Fibroblast of lung (primary cell): ENCODE measurements around the gene NAV3. TPM values are rescaled to one million over a fixed set of nuclear protein-coding genes. Genes with fewer than 3 reads are reported as not detected.

Experiments
- DNase-seq, 2 donors: peaks; one replicate each; pipeline versions ENCODE4 v3.0.0 to v3.0.0-alpha.2; 2010; ENCODE audit warnings: low read depth in 2 of 2
- H2AFZ ChIP-seq: 2 replicates; pipeline ENCODE4 v1.5.1; 2012; ENCODE audit warnings: low read length, control low read depth, inconsistent platforms
- H3K27ac ChIP-seq: 2 replicates; pipeline ENCODE4 v1.5.1; 2011; ENCODE audit warnings: low read length, control low read depth; ENCODE audit not compliant: insufficient read depth
- H3K27me3 ChIP-seq: 2 replicates; pipeline ENCODE4 v1.5.1; 2011; ENCODE audit warnings: mild to moderate bottlenecking, low read length; ENCODE audit not compliant: control insufficient read depth, insufficient read depth
- H3K36me3 ChIP-seq: 2 replicates; pipeline ENCODE4 v1.5.1; 2011; ENCODE audit warnings: low read length; ENCODE audit not compliant: control insufficient read depth, insufficient read depth
- H3K4me1 ChIP-seq: 2 replicates; pipeline ENCODE4 v1.5.1; 2011; ENCODE audit warnings: low read length; ENCODE audit not compliant: control insufficient read depth, insufficient read depth; ENCODE audit errors: extremely low read depth
- H3K4me2 ChIP-seq: 2 replicates; pipeline ENCODE4 v1.5.1; 2011; ENCODE audit warnings: low read length, control low read depth; ENCODE audit not compliant: insufficient read depth; ENCODE audit errors: extremely low read depth
- H3K4me3 ChIP-seq, 4 experiments: fragments of 200-600 bp in 1 of 4; sonication (generic) in 1 of 4; replicated peaks in 1 of 4; 2 replicates each; pipeline ENCODE4 v1.5.1; 2011 to 2016; ENCODE audit warnings: low read length in 4 of 4, low read depth in 3 of 4, mild to moderate bottlenecking in 3 of 4, control low read depth in 2 of 4, inconsistent platforms in 1 of 4, mixed read lengths in 1 of 4; ENCODE audit not compliant: insufficient read depth in 1 of 4; ENCODE audit errors: control extremely low read depth in 1 of 4
- H3K79me2 ChIP-seq: 2 replicates; pipeline ENCODE4 v1.5.1; 2012; ENCODE audit warnings: mild to moderate bottlenecking, low read length, inconsistent platforms; ENCODE audit not compliant: control insufficient read depth, insufficient read depth
- H3K9ac ChIP-seq: 2 replicates; pipeline ENCODE4 v1.5.1; 2011; ENCODE audit warnings: mild to moderate bottlenecking, low read length, control low read depth; ENCODE audit not compliant: insufficient read depth
- H3K9me3 ChIP-seq: 2 replicates; pipeline ENCODE4 v1.5.1; 2012; ENCODE audit warnings: low read depth, low read length; ENCODE audit not compliant: control insufficient read depth, insufficient read depth
- H4K20me1 ChIP-seq: 2 replicates; pipeline ENCODE4 v1.5.1; 2011; ENCODE audit warnings: low read length; ENCODE audit not compliant: control insufficient read depth, insufficient read depth; ENCODE audit errors: extremely low read depth
- CTCF ChIP-seq, 2 donors: IDR thresholded peaks in 1 of 2; conservative IDR thresholded peaks in 1 of 2; 1 replicate in 1 of 2; 2 replicates in 1 of 2; pipeline ENCODE4 v1.5.1; 2011 to 2012; ENCODE audit warnings: low read length in 2 of 2, control low read depth in 1 of 2, inconsistent platforms in 1 of 2, low read depth in 1 of 2, mild to moderate bottlenecking in 1 of 2
- EZH2 ChIP-seq: IDR thresholded peaks from 2 replicates; pipeline ENCODE4 v1.5.1; 2012; ENCODE audit warnings: low read length, control low read depth, mild to moderate bottlenecking; ENCODE audit errors: missing control alignments
- polyA plus RNA-seq, 2 donors: library from polyadenylated mRNA; depleted of rRNA in 1 of 2; stranded (reverse) in 1 of 2; unstranded in 1 of 2; fragments of >200 nt; gene quantifications; 2 replicates each; pipeline ENCODE4 v1.2.1, GENCODE V29; 2011 to 2012; ENCODE audit warnings: missing spikeins in 1 of 2
- total RNA-seq: library from RNA; depleted of rRNA; stranded (reverse); fragments of >200 nt; gene quantifications from 2 replicates; pipeline ENCODE4 v1.2.1, GENCODE V29; 2014

The NAV3 gene
- total and polyA plus RNA-seq, 2 donors (not counting 1 experiment from before 2014, with no cell fraction given): 30.8 to 60.6 TPM

GRCh38 chr12:78121969-78122610 is 291.4 kb downstream of the NAV3 start:
- no peaks in the 10 kb centered on the region for H3K27me3 ChIP-seq
- H2AFZ ChIP-seq: no peak overlapping the region
- no peaks in the 10 kb centered on the region for H3K79me2 ChIP-seq
- H3K4me3 ChIP-seq: no peak overlapping the region
- H3K4me2 ChIP-seq: no peak overlapping the region
- no peaks in the 10 kb centered on the region for H4K20me1 ChIP-seq
- no peaks in the 10 kb centered on the region for H3K4me1 ChIP-seq
- TF ChIP-seq CTCF (conservative IDR thresholded peaks at IDR 0.05 in 1 of 2, IDR thresholded peaks at IDR 0.05 in 1 of 2; ENCODE audit: low read depth in 1 of 2, low read length in 2 of 2): no peak
- TF ChIP-seq EZH2: no peak
- no peak overlapping the region for H3K9ac ChIP-seq
- DNase-seq: peak in 1 of 2 donors; percentile 53
- H3K27ac ChIP-seq: no peak overlapping the region
- H3K9me3 ChIP-seq: no peaks in the 10 kb centered on the region
- H3K36me3 ChIP-seq: peaks cover 3% of the 10 kb centered on the region

- H4K20me1 ChIP-seq: no peaks in the 10 kb centered on the region
- no peak for TF ChIP-seq EZH2
- TF ChIP-seq CTCF (conservative IDR thresholded peaks at IDR 0.05 in 1 of 2, IDR thresholded peaks at IDR 0.05 in 1 of 2; ENCODE audit: low read depth in 1 of 2, low read length in 2 of 2): no peak
- H3K4me2 ChIP-seq: no peak overlapping the region
- no peaks in the 10 kb centered on the region for H3K27me3 ChIP-seq
- H3K9ac ChIP-seq: no peak overlapping the region
- H3K79me2 ChIP-seq: no peaks in the 10 kb centered on the region
- no peak overlapping the region for H3K4me3 ChIP-seq
- no peaks in the 10 kb centered on the region for H3K9me3 ChIP-seq
- no peak overlapping the region for H2AFZ ChIP-seq
- no peak overlapping the region for H3K27ac ChIP-seq
- peaks cover 8% of the 10 kb centered on the region for H3K36me3 ChIP-seq
- DNase-seq: no peak
- H3K4me1 ChIP-seq: no peaks in the 10 kb centered on the region
Measured at GRCh38 chr12:78128211-78128610, 297.5 kb downstream of the NAV3 start.

- peaks cover 3% of the 10 kb centered on the region for H3K36me3 ChIP-seq
- no peaks in the 10 kb centered on the region for H3K79me2 ChIP-seq
- H2AFZ ChIP-seq: no peak overlapping the region
- no peaks in the 10 kb centered on the region for H3K4me1 ChIP-seq
- no peak overlapping the region for H3K4me2 ChIP-seq
- no peak overlapping the region for H3K9ac ChIP-seq
- DNase-seq: no peak
- H3K9me3 ChIP-seq: no peaks in the 10 kb centered on the region
- no peaks in the 10 kb centered on the region for H3K27me3 ChIP-seq
- H4K20me1 ChIP-seq: no peaks in the 10 kb centered on the region
- no peak overlapping the region for H3K4me3 ChIP-seq
- TF ChIP-seq EZH2 (no peak), CTCF (conservative IDR thresholded peaks at IDR 0.05 in 1 of 2, IDR thresholded peaks at IDR 0.05 in 1 of 2; ENCODE audit: low read depth in 1 of 2, low read length in 2 of 2) (no peak)
- no peak overlapping the region for H3K27ac ChIP-seq
Measured at GRCh38 chr12:78143717-78144116, 313.0 kb downstream of the NAV3 start.
